Esophagus squamous epithelium (tissue), 4 donors: ENCODE data around the gene BNC2.

Experiments used
- CTCF ChIP-seq, 6 experiments: fragments of 450-650 bp in 4 of 6; fragments of 200-600 bp in 2 of 6; sonication (generic) in 2 of 6; IDR thresholded peaks; one replicate each; pipeline ENCODE4 v1.5.1; 2016 to 2019; ENCODE audit warnings: antibody characterized with exemption in 6 of 6, mild to moderate bottlenecking in 4 of 6, moderate library complexity in 4 of 6
- POLR2A ChIP-seq, 4 donors: fragments of 450-650 bp; IDR thresholded peaks; one replicate each; pipeline ENCODE4 v1.6.1; 2017; ENCODE audit warnings: antibody characterized with exemption in 4 of 4, mild to moderate bottlenecking in 4 of 4, moderate library complexity in 3 of 4

- TF ChIP-seq CTCF (IDR thresholded peaks at IDR 0.05) (no peak), POLR2A (IDR thresholded peaks at IDR 0.05) (no peak)
Measured at GRCh38 chr9:16627521-16627920, 242.9 kb downstream of the BNC2 start.
